OCI-LY1 (cell line): ENCODE results near the gene PDZRN4.

ENCODE experiments used
- H2AFZ ChIP-seq: fragments of 200-600 bp; sonication (generic), shearing (Covaris generic); 2 replicates; pipeline ENCODE4 v1.6.0; 2014; ENCODE audit warnings: antibody characterized with exemption, mild to moderate bottlenecking, low read length
- H3F3A ChIP-seq: fragments of 200-600 bp; sonication (generic), shearing (Covaris generic); 2 replicates; pipeline ENCODE4 v1.6.0; 2014; ENCODE audit warnings: mild to moderate bottlenecking, antibody characterized with exemption, low read length, moderate library complexity; ENCODE audit not compliant: insufficient read depth
- H3K27ac ChIP-seq: fragments of 200-600 bp; sonication (generic); 2 replicates; pipeline ENCODE4 v1.5.1; 2014; ENCODE audit warnings: low read length, mixed run types, mild to moderate bottlenecking, low read depth; ENCODE audit not compliant: poor library complexity, severe bottlenecking
- H3K27me3 ChIP-seq: fragments of 200-600 bp; sonication (generic); 2 replicates; pipeline ENCODE4 v1.6.0; 2014; ENCODE audit warnings: antibody characterized with exemption, mild to moderate bottlenecking, low read length, moderate library complexity; ENCODE audit not compliant: insufficient read depth
- H3K36me3 ChIP-seq: fragments of 200-600 bp; sonication (generic); 2 replicates; pipeline ENCODE4 v1.6.1; 2014; ENCODE audit warnings: mild to moderate bottlenecking, antibody characterized with exemption, low read length, moderate library complexity, mixed read lengths; ENCODE audit not compliant: insufficient read depth
- H3K4me1 ChIP-seq: fragments of 200-600 bp; sonication (generic); 2 replicates; pipeline ENCODE4 v1.5.1; 2014; ENCODE audit warnings: mild to moderate bottlenecking, low read length, moderate library complexity; ENCODE audit not compliant: insufficient read depth, severe bottlenecking
- H3K4me2 ChIP-seq: fragments of 200-600 bp; sonication (generic), shearing (Covaris generic); 2 replicates; pipeline ENCODE4 v1.6.1; 2014; ENCODE audit warnings: low read length
- H3K4me3 ChIP-seq: fragments of 200-600 bp; sonication (generic); 2 replicates; pipeline ENCODE4 v1.5.1; 2014; ENCODE audit warnings: low read length, low read depth, mild to moderate bottlenecking, mixed read lengths; ENCODE audit not compliant: poor library complexity, severe bottlenecking
- H3K79me2 ChIP-seq: fragments of 200-600 bp; shearing (Covaris generic); 2 replicates; pipeline ENCODE4 v1.6.1; 2016; ENCODE audit warnings: mixed run types, low read length, mixed read lengths; ENCODE audit not compliant: insufficient read depth
- H3K9ac ChIP-seq: fragments of 200-600 bp; sonication (generic), shearing (Covaris generic); 2 replicates; pipeline ENCODE4 v1.6.1; 2014; ENCODE audit warnings: mild to moderate bottlenecking, low read length, mixed read lengths
- H3K9me2 ChIP-seq: fragments of 200-600 bp; sonication (generic), shearing (Covaris generic); 2 replicates; pipeline ENCODE4 v1.6.1; 2014; ENCODE audit warnings: low read depth, mild to moderate bottlenecking, low read length, mixed read lengths
- H3K9me3 ChIP-seq: fragments of 200-600 bp; shearing (Covaris generic); 2 replicates; pipeline ENCODE4 v1.6.1; 2014; ENCODE audit warnings: low read length, mixed read lengths
- H4K20me1 ChIP-seq: fragments of 200-600 bp; sonication (generic), shearing (Covaris generic); 2 replicates; pipeline ENCODE4 v1.6.0; 2016; ENCODE audit warnings: mild to moderate bottlenecking, low read length; ENCODE audit not compliant: insufficient read depth
- CTCF ChIP-seq: fragments of 200-600 bp; sonication (generic), shearing (Covaris generic); IDR thresholded peaks from 2 replicates; pipeline ENCODE4 v1.5.1; 2017; ENCODE audit warnings: mild to moderate bottlenecking, antibody characterized with exemption, low read length, moderate library complexity, mixed read lengths
- EZH2 ChIP-seq: fragments of 200-600 bp; sonication (generic), shearing (Covaris generic); IDR thresholded peaks from 2 replicates; pipeline ENCODE4 v1.8.0; 2017; ENCODE audit warnings: borderline replicate concordance, mixed run types, mild to moderate bottlenecking, antibody characterized with exemption, low read length, moderate library complexity, mixed read lengths

PDZRN4 gene

GRCh38 chr12:41619705-41620104 is 431.6 kb downstream of the PDZRN4 start:
- no peaks in the 10 kb centered on the region for H3K27me3 ChIP-seq
- peak overlapping the region; percentile 54 for H3K27ac ChIP-seq
- H3K79me2 ChIP-seq: no peaks in the 10 kb centered on the region
- H3K9me2 ChIP-seq: no peaks in the 10 kb centered on the region
- no peaks in the 10 kb centered on the region for H3F3A ChIP-seq
- H3K4me3 ChIP-seq: no peak overlapping the region
- H3K4me1 ChIP-seq: peaks cover 14% of the 10 kb centered on the region
- no peaks in the 10 kb centered on the region for H4K20me1 ChIP-seq
- TF ChIP-seq EZH2 (no peak), CTCF (no peak)
- H3K9me3 ChIP-seq: 0 out of 2 replicates have a peak, but pooled peaks cover 6% of the 10 kb centered on the region
- H2AFZ ChIP-seq: 0 out of 2 replicates have a peak overlapping the region, but pooled peaks have one; percentile 5
- no peak overlapping the region for H3K9ac ChIP-seq
- no peak overlapping the region; the same call in 1 of the 2 replicates for H3K4me2 ChIP-seq
- no peaks in the 10 kb centered on the region; the same call in 1 of the 2 replicates for H3K36me3 ChIP-seq

- Histone ChIP-seq H2AFZ (no peak overlapping the region), H3K9me2 (no peaks in the 10 kb centered on the region), H3K4me1 (peaks cover 14% of the 10 kb centered on the region), H3K79me2 (no peaks in the 10 kb centered on the region), H4K20me1 (no peaks in the 10 kb centered on the region), H3K27me3 (no peaks in the 10 kb centered on the region), H3K4me2 (no peak overlapping the region), H3K9ac (no peak overlapping the region), H3K9me3 (0 out of 2 replicates have a peak, but pooled peaks cover 6% of the 10 kb centered on the region), H3K4me3 (no peak overlapping the region), H3K36me3 (no peaks in the 10 kb centered on the region; the same call in 1 of the 2 replicates), H3K27ac (no peak overlapping the region), H3F3A (no peaks in the 10 kb centered on the region)
- TF ChIP-seq EZH2: no peak
- no peak for TF ChIP-seq CTCF
These were observed 433.2 kb downstream of the PDZRN4 start for GRCh38 chr12:41621291-41621690.
